Measurements from ENCODE around the gene HAND1. TPM values are rescaled to one million over a fixed set of nuclear protein-coding genes. Genes with fewer than 3 reads are reported as not detected.

HAND1 gene
- total RNA-seq, 1 donor from 2014 or later, result not detected

- intact Hi-C loops (cut with DNase I), result no loop called here
Observed at GRCh38 chr5:154480847-154481246, 2.8 kb upstream of the HAND1 start.

GRCh38 chr5:154479944-154480750 is 2.1 kb upstream of the HAND1 start:
- Histone ChIP-seq H3K9me3 (no peaks in the 10 kb centered on the region), H3K36me3 (no peaks in the 10 kb centered on the region), H3K27me3 (peaks cover 100% of the 10 kb centered on the region), H3K27ac (no peak overlapping the region), H3K4me3 (no peak overlapping the region), H3K4me1 (peaks cover 41% of the 10 kb centered on the region)
- DNase-seq, result no peak
- TF ChIP-seq, protein P1, sequence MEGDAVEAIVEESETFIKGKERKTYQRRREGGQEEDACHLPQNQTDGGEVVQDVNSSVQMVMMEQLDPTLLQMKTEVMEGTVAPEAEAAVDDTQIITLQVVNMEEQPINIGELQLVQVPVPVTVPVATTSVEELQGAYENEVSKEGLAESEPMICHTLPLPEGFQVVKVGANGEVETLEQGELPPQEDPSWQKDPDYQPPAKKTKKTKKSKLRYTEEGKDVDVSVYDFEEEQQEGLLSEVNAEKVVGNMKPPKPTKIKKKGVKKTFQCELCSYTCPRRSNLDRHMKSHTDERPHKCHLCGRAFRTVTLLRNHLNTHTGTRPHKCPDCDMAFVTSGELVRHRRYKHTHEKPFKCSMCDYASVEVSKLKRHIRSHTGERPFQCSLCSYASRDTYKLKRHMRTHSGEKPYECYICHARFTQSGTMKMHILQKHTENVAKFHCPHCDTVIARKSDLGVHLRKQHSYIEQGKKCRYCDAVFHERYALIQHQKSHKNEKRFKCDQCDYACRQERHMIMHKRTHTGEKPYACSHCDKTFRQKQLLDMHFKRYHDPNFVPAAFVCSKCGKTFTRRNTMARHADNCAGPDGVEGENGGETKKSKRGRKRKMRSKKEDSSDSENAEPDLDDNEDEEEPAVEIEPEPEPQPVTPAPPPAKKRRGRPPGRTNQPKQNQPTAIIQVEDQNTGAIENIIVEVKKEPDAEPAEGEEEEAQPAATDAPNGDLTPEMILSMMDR (IDR thresholded peaks at IDR 0.05), result no peak
- intact Hi-C loops (cut with DNase I), result no loop called here
- no peak for ATAC-seq

More at GRCh38 chr5:154480847-154481246, 2.8 kb upstream of the HAND1 start:
- Histone ChIP-seq H3K9me3 (no peaks in the 10 kb centered on the region), H3K27me3 (peaks cover 100% of the 10 kb centered on the region), H3K27ac (no peak overlapping the region), H3K4me1 (peaks cover 35% of the 10 kb centered on the region), H3K4me3 (no peak overlapping the region), H3K36me3 (no peaks in the 10 kb centered on the region)
- no peak for ATAC-seq
- TF ChIP-seq, protein P1 (IDR thresholded peaks at IDR 0.05), result no peak
- no peak for DNase-seq

DNA sequence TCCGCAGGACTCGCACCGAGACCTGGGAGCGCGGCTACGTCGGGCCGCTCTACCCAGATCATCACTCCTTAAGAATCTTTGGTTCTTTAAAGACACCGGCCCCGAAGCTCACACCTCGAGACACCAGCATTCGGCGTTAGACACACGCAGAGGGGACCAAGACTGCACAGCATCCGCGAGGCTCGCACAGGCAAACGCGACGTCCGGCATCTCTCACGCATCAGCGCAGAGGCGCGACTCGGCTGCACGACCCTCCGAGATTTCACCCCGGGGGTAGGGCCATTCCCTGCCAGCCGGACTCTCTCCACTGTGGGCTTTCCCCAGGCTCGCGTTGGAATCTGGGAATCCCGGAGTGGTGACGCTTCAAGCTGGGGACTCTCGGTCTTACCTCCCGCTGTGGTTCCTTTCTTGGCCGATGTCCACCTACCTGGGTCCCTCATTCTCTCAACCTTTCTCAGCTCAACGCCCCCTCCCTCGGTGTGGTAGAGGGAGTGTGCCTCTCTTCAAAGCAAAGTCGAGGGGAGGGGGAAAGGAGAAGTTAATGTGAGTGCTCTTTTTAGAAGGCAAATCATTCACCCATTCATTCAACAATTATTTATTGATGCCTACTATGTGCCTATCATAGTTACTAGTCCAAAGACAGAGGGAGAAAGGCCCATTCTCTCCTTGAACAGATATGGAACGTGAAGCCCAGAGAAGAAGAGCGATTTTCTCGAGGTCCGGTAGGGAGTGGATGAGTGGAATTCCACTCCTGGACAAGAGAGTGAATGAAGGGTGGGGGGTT is 1.3 kb upstream of the HAND1 start:
- Histone ChIP-seq H3K9me3 (no peaks in the 10 kb centered on the region), H3K27ac (no peak overlapping the region), H3K4me3 (no peak overlapping the region), H3K27me3 (peaks cover 100% of the 10 kb centered on the region), H3K36me3 (no peaks in the 10 kb centered on the region), H3K4me1 (peaks cover 45% of the 10 kb centered on the region)
- no peak for ATAC-seq
- TF ChIP-seq, protein P1 (IDR thresholded peaks at IDR 0.05), result no peak
- intact Hi-C loops (cut with DNase I), result no loop called here
- no peak for DNase-seq

GRCh38 chr5:154478752-154479159 is 729 bp upstream of the HAND1 start:
- no peaks in the 10 kb centered on the region for H3K36me3 ChIP-seq
- ATAC-seq (no peak), DNase-seq (no peak)
- TF ChIP-seq, protein P1 (IDR thresholded peaks at IDR 0.05), result no peak
- peaks cover 100% of the 10 kb centered on the region for H3K27me3 ChIP-seq
- H3K27ac ChIP-seq, result no peak overlapping the region
- H3K9me3 ChIP-seq, result no peaks in the 10 kb centered on the region
- H3K4me1 ChIP-seq, result peaks cover 48% of the 10 kb centered on the region
- intact Hi-C loops (cut with DNase I), result no loop called here
- no peak overlapping the region for H3K4me3 ChIP-seq

DNA sequence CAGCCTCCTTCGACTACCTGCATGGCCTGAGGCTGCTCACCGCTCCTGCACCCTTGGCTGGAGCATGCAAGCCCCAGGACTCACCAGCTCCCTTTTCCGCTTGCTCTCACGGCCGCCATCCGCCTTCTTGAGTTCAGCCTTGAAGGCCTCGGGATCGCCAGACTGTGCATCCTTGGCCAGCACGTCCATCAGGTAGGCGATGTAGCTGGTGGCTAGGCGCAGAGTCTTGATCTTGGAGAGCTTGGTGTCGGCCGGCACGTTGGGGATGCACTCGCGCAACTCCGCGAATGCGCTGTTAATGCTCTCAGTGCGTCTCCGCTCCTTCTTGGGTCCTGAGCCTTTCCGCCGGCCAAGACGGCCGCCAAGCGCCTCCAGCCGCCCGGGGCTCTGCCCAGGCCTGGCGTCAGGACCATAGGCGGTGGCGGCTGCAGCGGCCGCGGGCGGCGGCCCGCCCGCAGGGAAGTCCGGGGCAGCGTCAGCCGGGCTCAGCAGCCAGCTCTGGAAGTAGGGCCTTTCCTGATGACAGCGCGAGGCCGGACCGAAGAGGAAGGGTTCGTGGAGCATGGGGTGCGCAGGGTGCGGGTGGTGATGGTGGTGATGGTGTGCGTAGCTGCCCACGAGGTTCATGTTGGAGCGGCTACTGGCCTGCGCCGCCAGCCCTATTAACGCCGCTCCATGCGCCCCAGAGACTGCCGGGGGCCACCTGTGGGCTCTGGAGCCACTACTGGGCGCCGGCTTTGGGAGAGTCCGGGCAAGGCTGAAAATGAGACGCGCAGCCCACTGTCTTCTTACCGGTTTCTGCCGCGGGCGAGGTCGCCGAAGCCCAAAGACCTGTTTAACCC is 424 bp downstream of the HAND1 start:
- no peaks in the 10 kb centered on the region for H3K36me3 ChIP-seq
- intact Hi-C loops (cut with DNase I), result no loop called here
- DNase-seq (no peak), ATAC-seq (peak; percentile 35)
- TF ChIP-seq, protein P1 (IDR thresholded peaks at IDR 0.05), result no peak
- peaks cover 52% of the 10 kb centered on the region for H3K4me1 ChIP-seq
- peaks cover 100% of the 10 kb centered on the region for H3K27me3 ChIP-seq
- peak overlapping the region; percentile 21 for H3K4me3 ChIP-seq
- H3K9me3 ChIP-seq, result no peaks in the 10 kb centered on the region
- H3K27ac ChIP-seq, result no peak overlapping the region
